Measurements from ENCODE around the gene TRPM3. TPM values are rescaled to one million over a fixed set of nuclear protein-coding genes. Genes with fewer than 3 reads are reported as not detected.

Gene TRPM3
- total and polyA plus RNA-seq, 4 donors, result 0.07 to 0.89 (median 0.67) TPM

GRCh38 chr9:70887826-70888225 lies 233.6 kb downstream of the TRPM3 start:
- TF ChIP-seq TAF1 (conservative IDR thresholded peaks at IDR 0.05), result no peak
- TF ChIP-seq EGR1 (IDR thresholded peaks at IDR 0.05; ENCODE audit: low read depth in 2 of 2), result no peak
- TF ChIP-seq FOXA2 (IDR thresholded peaks at IDR 0.05), result no peak
- no peak for TF ChIP-seq RAD21 (IDR thresholded peaks at IDR 0.05)
- TF ChIP-seq SP1 (IDR thresholded peaks at IDR 0.05), result no peak
- H3K4me1 ChIP-seq (ENCODE audit: control insufficient read depth in 4 of 4, insufficient read depth in 4 of 4, low read length in 3 of 4), result no peaks in the 10 kb centered on the region
- H3K9ac ChIP-seq (ENCODE audit: low read depth in 1 of 2, low read length in 2 of 2), result no peak overlapping the region
- no peak for DNase-seq (ENCODE audit: low spot score)
- H3K27ac ChIP-seq (ENCODE audit: low read depth in 1 of 2, low read length in 2 of 2), result no peak overlapping the region
- H3K9me3 ChIP-seq (ENCODE audit: control insufficient read depth in 4 of 4, low read length in 3 of 4), result no peaks in the 10 kb centered on the region
- H3K27me3 ChIP-seq (ENCODE audit: control insufficient read depth in 4 of 4, insufficient read depth in 4 of 4, low read length in 3 of 4), result no peaks in the 10 kb centered on the region
- no peak overlapping the region for H3K4me3 ChIP-seq (ENCODE audit: low read depth in 1 of 3, low read length in 3 of 3)
- 78% methylated on average over 2 of the region's 2 CpGs for WGBS
- H3K36me3 ChIP-seq (ENCODE audit: control insufficient read depth in 4 of 4, insufficient read depth in 3 of 4, low read depth in 1 of 4, low read length in 3 of 4), result no peaks in the 10 kb centered on the region

- no peak for DNase-seq (ENCODE audit: low spot score)
- TF ChIP-seq CTCF (IDR thresholded peaks at IDR 0.05; ENCODE audit: low read depth, low read length, missing input control), result no peak
- TF ChIP-seq GABPA (IDR thresholded peaks at IDR 0.05 in 1 of 2, conservative IDR thresholded peaks at IDR 0.05 in 1 of 2), result no peak
- TF ChIP-seq YY1 (IDR thresholded peaks at IDR 0.05), result no peak
- no peak for TF ChIP-seq ZBTB33 (IDR thresholded peaks at IDR 0.05)
- no peak for TF ChIP-seq EGR1 (IDR thresholded peaks at IDR 0.05; ENCODE audit: low read depth in 2 of 2)
- no peak for TF ChIP-seq TAF1 (conservative IDR thresholded peaks at IDR 0.05)
- TF ChIP-seq JUND (IDR thresholded peaks at IDR 0.05), result no peak
- no peak for TF ChIP-seq HNF4A (conservative IDR thresholded peaks at IDR 0.05)
- TF ChIP-seq RAD21 (IDR thresholded peaks at IDR 0.05), result no peak
- no peak for TF ChIP-seq RXRA (IDR thresholded peaks at IDR 0.05)
- TF ChIP-seq REST (IDR thresholded peaks at IDR 0.05), result no peak
- TF ChIP-seq FOXA1 (IDR thresholded peaks at IDR 0.05), result no peak
- TF ChIP-seq SP1 (IDR thresholded peaks at IDR 0.05), result no peak
- H3K27ac ChIP-seq (ENCODE audit: low read depth in 1 of 2, low read length in 2 of 2), result no peak overlapping the region
- no peaks in the 10 kb centered on the region for H3K9me3 ChIP-seq (ENCODE audit: control insufficient read depth in 4 of 4, low read length in 3 of 4)
- H3K9ac ChIP-seq (ENCODE audit: low read depth in 1 of 2, low read length in 2 of 2), result no peak overlapping the region
- no peak overlapping the region for H3K4me3 ChIP-seq (ENCODE audit: low read depth in 1 of 3, low read length in 3 of 3)
- no peaks in the 10 kb centered on the region for H3K36me3 ChIP-seq (ENCODE audit: control insufficient read depth in 4 of 4, insufficient read depth in 3 of 4, low read depth in 1 of 4, low read length in 3 of 4)
- no peaks in the 10 kb centered on the region for H3K27me3 ChIP-seq (ENCODE audit: control insufficient read depth in 4 of 4, insufficient read depth in 4 of 4, low read length in 3 of 4)
- H3K4me1 ChIP-seq (ENCODE audit: control insufficient read depth in 4 of 4, insufficient read depth in 4 of 4, low read length in 3 of 4), result no peaks in the 10 kb centered on the region
- WGBS, result 94% methylated on average over 7 of the region's 7 CpGs
Measured at GRCh38 chr9:70883963-70884793, 237.2 kb downstream of the TRPM3 start.

Data from liver (tissue), 9 donors.